GM12892 (cell line): ENCODE data around the gene HARS1.
"Not testable (repeated sequence)": the region's sequence is repeated elsewhere in the genome, so short reads cannot be mapped to it uniquely, and the experiment has no call there.

ENCODE experiments used
- POLR2A ChIP-seq: IDR thresholded peaks from 2 replicates; pipeline ENCODE4 v1.6.1; 2011; ENCODE audit warnings: low read depth, low read length, control low read depth
- POLR2AphosphoS5 ChIP-seq: IDR thresholded peaks from 2 replicates; pipeline ENCODE4 v1.6.1; 2011; ENCODE audit warnings: low read depth, low read length, control low read depth
- TAF1 ChIP-seq: IDR thresholded peaks from 2 replicates; pipeline ENCODE4 v1.6.1; 2011; ENCODE audit warnings: low read depth, mild to moderate bottlenecking, control low read depth, low read length, borderline replicate concordance

- TF ChIP-seq POLR2AphosphoS5, POLR2A, TAF1: not testable (repeated sequence)
Measured at GRCh38 chr5:140671035-140671434, 20.1 kb downstream of the HARS1 start.
